HepG2 (cell line): ENCODE results near the gene LST1. TPM values are rescaled to one million over a fixed set of nuclear protein-coding genes. Genes with fewer than 3 reads are reported as not detected.

Source experiments
- AHDC1 ChIP-seq: sonication (generic); formaldehyde crosslinking; IDR thresholded peaks from 2 replicates; pipeline ENCODE4 v1.5.1; 2020; ENCODE audit warnings: mild to moderate bottlenecking, missing genetic modification reagents, borderline replicate concordance
- ELF1 ChIP-seq: sonication (generic); formaldehyde crosslinking; IDR thresholded peaks from 2 replicates; pipeline ENCODE4 v1.4.0; 2020; ENCODE audit warnings: missing genetic modification reagents
- ISX ChIP-seq: sonication (generic); formaldehyde crosslinking; conservative IDR thresholded peaks from 2 replicates; pipeline ENCODE4 v1.5.0; 2020; ENCODE audit warnings: missing genetic modification reagents
- KDM2A ChIP-seq: sonication (generic); formaldehyde crosslinking; IDR thresholded peaks from 2 replicates; pipeline ENCODE4 v1.4.0; 2020; ENCODE audit warnings: low read depth, missing genetic modification reagents, borderline replicate concordance
- KDM6A ChIP-seq: IDR thresholded peaks from 2 replicates; pipeline ENCODE4 v1.6.1; 2016; ENCODE audit warnings: low read depth
- PHF5A ChIP-seq: IDR thresholded peaks from one replicate; pipeline ENCODE4 v1.6.1; 2018; ENCODE audit warnings: low read depth, missing genetic modification reagents; ENCODE audit not compliant: unreplicated experiment
- RXRA ChIP-seq: sonication (generic); formaldehyde crosslinking; IDR thresholded peaks from 2 replicates; pipeline ENCODE4 v1.5.1; 2020; ENCODE audit warnings: missing genetic modification reagents
- YEATS4 ChIP-seq: sonication (generic); formaldehyde crosslinking; IDR thresholded peaks from 2 replicates; pipeline ENCODE4 v1.4.0; 2020; ENCODE audit warnings: missing genetic modification reagents, borderline replicate concordance
- ZBTB14 ChIP-seq: sonication (generic); formaldehyde crosslinking; IDR thresholded peaks from 2 replicates; pipeline ENCODE4 v1.4.0; 2020; ENCODE audit warnings: missing genetic modification reagents
- ZBTB3 ChIP-seq: sonication (generic); formaldehyde crosslinking; IDR thresholded peaks from 2 replicates; pipeline ENCODE4 v1.4.0; 2020; ENCODE audit warnings: low read depth, mild to moderate bottlenecking, moderate library complexity, missing genetic modification reagents, borderline replicate concordance
- ZBTB38 ChIP-seq: sonication (generic); formaldehyde crosslinking; IDR thresholded peaks from 2 replicates; pipeline ENCODE4 v1.5.1; 2020; ENCODE audit warnings: mild to moderate bottlenecking, missing genetic modification reagents
- ZBTB8A ChIP-seq: sonication (generic); formaldehyde crosslinking; IDR thresholded peaks from 2 replicates; pipeline ENCODE4 v1.4.0; 2020; ENCODE audit warnings: mild to moderate bottlenecking, low read depth, missing genetic modification reagents, borderline replicate concordance
- ZNF230 ChIP-seq: sonication (generic); formaldehyde crosslinking; IDR thresholded peaks from 2 replicates; pipeline ENCODE4 v1.4.0; 2020; ENCODE audit warnings: mild to moderate bottlenecking, missing genetic modification reagents
- ZNF512 ChIP-seq: sonication (generic); formaldehyde crosslinking; IDR thresholded peaks from 2 replicates; pipeline ENCODE4 v1.4.0; 2020; ENCODE audit warnings: mild to moderate bottlenecking, missing genetic modification reagents
- ZNF549 ChIP-seq: sonication (generic); formaldehyde crosslinking; IDR thresholded peaks from 2 replicates; pipeline ENCODE4 v1.5.0; 2020; ENCODE audit warnings: missing genetic modification reagents
- ZNF572 ChIP-seq: sonication (generic); formaldehyde crosslinking; IDR thresholded peaks from 2 replicates; pipeline ENCODE4 v1.5.1; 2020; ENCODE audit warnings: mild to moderate bottlenecking, missing genetic modification reagents
- ZNF709 ChIP-seq: sonication (generic); formaldehyde crosslinking; IDR thresholded peaks from 2 replicates; pipeline ENCODE4 v1.5.0; 2020; ENCODE audit warnings: mild to moderate bottlenecking, missing genetic modification reagents
- ZNF720 ChIP-seq: sonication (generic); formaldehyde crosslinking; IDR thresholded peaks from 2 replicates; pipeline ENCODE4 v1.4.0; 2020; ENCODE audit warnings: missing genetic modification reagents
- ZNF75D ChIP-seq: sonication (generic); formaldehyde crosslinking; IDR thresholded peaks from 2 replicates; pipeline ENCODE4 v1.8.1; 2023; ENCODE audit warnings: missing genetic modification reagents, mild to moderate bottlenecking, borderline replicate concordance
- ZNF776 ChIP-seq: sonication (generic); formaldehyde crosslinking; IDR thresholded peaks from 2 replicates; pipeline ENCODE4 v1.4.0; 2020; ENCODE audit warnings: mild to moderate bottlenecking, missing genetic modification reagents
- ZSCAN20 ChIP-seq: sonication (generic); formaldehyde crosslinking; IDR thresholded peaks from 2 replicates; pipeline ENCODE4 v1.4.0; 2020; ENCODE audit warnings: missing genetic modification reagents, mild to moderate bottlenecking, borderline replicate concordance
- ZSCAN21 ChIP-seq: sonication (generic); formaldehyde crosslinking; IDR thresholded peaks from 2 replicates; pipeline ENCODE4 v1.8.0; 2022; ENCODE audit warnings: mild to moderate bottlenecking, missing genetic modification reagents, moderate library complexity, borderline replicate concordance
- polyA plus RNA-seq, 8 experiments: library from polyadenylated mRNA; depleted of rRNA in 3 of 8; stranded (reverse) in 7 of 8; unstranded in 1 of 8; fragments of >200 nt; fragmentation: Illumina TruSeq in 4 of 8; extraction: Trizol in 4 of 8; gene quantifications; 2 replicates each; pipeline versions ENCODE4 v1.2.1 to v1.2.3, GENCODE V29; 2011 to 2016; ENCODE audit warnings: low read depth in 4 of 8, missing spikeins in 1 of 8, mixed read lengths in 1 of 8; ENCODE audit not compliant: insufficient read depth in 1 of 8
- total RNA-seq, 5 experiments: library from RNA; depleted of rRNA; stranded (reverse); fragments of >200 nt; fragmentation: Illumina TruSeq; extraction: Trizol; gene quantifications; 2 replicates each; pipeline ENCODE4 v1.2.3, GENCODE V29; 2016; ENCODE audit warnings: low read depth in 1 of 5

Gene LST1
- total and polyA plus RNA-seq, 2 of the 13 experiments (the other 11 are each of a cell fraction or from before 2014, with no cell fraction given), result not detected

- no peak for TF ChIP-seq ZNF512 (CRISPR knock-in tag)
- TF ChIP-seq ELF1 (CRISPR knock-in tag), result no peak
- no peak; the same call in 1 of the 2 replicates for TF ChIP-seq ZNF709 (CRISPR knock-in tag)
- TF ChIP-seq ZBTB3 (CRISPR knock-in tag), result no peak
- TF ChIP-seq ZBTB8A (CRISPR knock-in tag), result no peak
- no peak for TF ChIP-seq KDM6A (CRISPR knock-in tag)
- 0 out of 2 replicates have a peak, but pooled peaks have one; percentile 35 for TF ChIP-seq AHDC1 (CRISPR knock-in tag)
- no peak for TF ChIP-seq ZNF549 (CRISPR knock-in tag)
- 0 out of 2 replicates have a peak, but pooled peaks have one; percentile 64 for TF ChIP-seq ZBTB38 (CRISPR knock-in tag)
- no peak; the same call in 1 of the 2 replicates for TF ChIP-seq ZSCAN21 (CRISPR knock-in tag)
- peak; percentile 65 for TF ChIP-seq PHF5A
- TF ChIP-seq ZNF75D, result no peak; the same call in 1 of the 2 replicates
- TF ChIP-seq ZSCAN20, result peak; percentile 44; the same call in 1 of the 2 replicates
- peak; percentile 77; the same call in 1 of the 2 replicates for TF ChIP-seq KDM2A
- TF ChIP-seq RXRA (CRISPR knock-in tag), result no peak
- TF ChIP-seq ZBTB14 (CRISPR knock-in tag), result no peak
- peak; percentile 60; the same call in 1 of the 2 replicates for TF ChIP-seq ZNF230 (CRISPR knock-in tag)
- no peak for TF ChIP-seq ISX (CRISPR knock-in tag)
- TF ChIP-seq YEATS4 (CRISPR knock-in tag), result peak; percentile 48; the same call in 1 of the 2 replicates
- TF ChIP-seq ZNF720 (CRISPR knock-in tag), result no peak
- TF ChIP-seq ZNF572 (CRISPR knock-in tag), result 0 out of 2 replicates have a peak, but pooled peaks have one; percentile 78
- peak; percentile 67 for TF ChIP-seq ZNF776 (CRISPR knock-in tag)
Measured at GRCh38 chr6:31620586-31621319, 34.7 kb downstream of the LST1 start, which contains the start of gene PRRC2A (continued).
